OCI-LY7 (cell line): Measurements from ENCODE around the gene PHACTR2. TPM values are rescaled to one million over a fixed set of nuclear protein-coding genes. Genes with fewer than 3 reads are reported as not detected.

Source experiments
- BruUV-seq: library from RNA; stranded (reverse); fragments of 400-500 nt; replicated peaks from 2 replicates; lab custom pipeline; 2021; lab: Mats Ljungman, UMichigan
- CTCF ChIA-PET: fragments of 300-600 bp; sonication (Branson Sonifier 250); formaldehyde crosslinking; loops from one replicate; lab custom pipeline; 2022; ENCODE audit warnings: antibody characterized with exemption; ENCODE audit not compliant: unreplicated experiment; lab: Charles Lee
- POLR2A ChIA-PET: fragments of 300-600 bp; sonication (Branson Sonifier 250); formaldehyde crosslinking; loops from one replicate; lab custom pipeline; 2022; ENCODE audit warnings: antibody characterized with exemption; lab: Charles Lee
- DNase-seq: peaks from one replicate; pipeline ENCODE4 v3.0.0-alpha.2; 2015; ENCODE audit warnings: low spot score
- H2AFZ ChIP-seq: fragments of 200-600 bp; sonication (generic), shearing (Covaris generic); 2 replicates; pipeline ENCODE4 v1.6.1; 2014; ENCODE audit warnings: mild to moderate bottlenecking, antibody characterized with exemption, low read length, moderate library complexity
- H3K27ac ChIP-seq: fragments of 200-600 bp; sonication (generic); 2 replicates; pipeline ENCODE4 v1.5.1; 2014; ENCODE audit warnings: mixed run types, low read depth, mild to moderate bottlenecking, moderate library complexity, low read length, inconsistent platforms; ENCODE audit not compliant: poor library complexity, severe bottlenecking
- H3K36me3 ChIP-seq: fragments of 200-600 bp; sonication (generic); 2 replicates; pipeline ENCODE4 v1.6.1; 2014; ENCODE audit warnings: mild to moderate bottlenecking, antibody characterized with exemption, low read length, moderate library complexity, mixed read lengths; ENCODE audit not compliant: insufficient read depth
- H3K4me1 ChIP-seq: fragments of 200-600 bp; sonication (generic); 2 replicates; pipeline ENCODE4 v1.5.1; 2014; ENCODE audit warnings: mild to moderate bottlenecking, low read length; ENCODE audit not compliant: insufficient read depth, poor library complexity, severe bottlenecking
- H3K4me2 ChIP-seq: fragments of 200-600 bp; sonication (generic); 2 replicates; pipeline ENCODE4 v1.6.1; 2014; ENCODE audit warnings: mild to moderate bottlenecking, low read length
- H3K4me3 ChIP-seq: fragments of 200-600 bp; sonication (generic); 2 replicates; pipeline ENCODE4 v1.5.1; 2014; ENCODE audit warnings: mild to moderate bottlenecking, low read depth, low read length; ENCODE audit not compliant: poor library complexity, severe bottlenecking
- H3K79me2 ChIP-seq: fragments of 200-600 bp; sonication (generic); 2 replicates; pipeline ENCODE4 v1.6.1; 2016; ENCODE audit warnings: low read depth, mild to moderate bottlenecking, low read length, moderate library complexity, mixed read lengths; ENCODE audit not compliant: insufficient read depth
- H3K9me2 ChIP-seq: fragments of 200-600 bp; sonication (generic); 2 replicates; pipeline ENCODE4 v1.6.1; 2016; ENCODE audit warnings: mild to moderate bottlenecking, low read length, mixed read lengths; ENCODE audit not compliant: insufficient read depth
- H3K9me3 ChIP-seq: fragments of 200-600 bp; sonication (generic); 2 replicates; pipeline ENCODE4 v1.6.1; 2014; ENCODE audit warnings: mild to moderate bottlenecking, mixed run types, low read length, mixed read lengths
- H4K20me1 ChIP-seq: fragments of 200-600 bp; sonication (generic); 2 replicates; pipeline ENCODE4 v1.6.1; 2014; ENCODE audit warnings: mild to moderate bottlenecking, antibody characterized with exemption, low read length, moderate library complexity, mixed read lengths; ENCODE audit not compliant: insufficient read depth
- CTCF ChIP-seq: fragments of 200-600 bp; sonication (generic); conservative IDR thresholded peaks from 2 replicates; pipeline ENCODE4 v1.5.1; 2014; ENCODE audit warnings: mild to moderate bottlenecking, antibody characterized with exemption, low read length, moderate library complexity, mixed read lengths
- EZH2phosphoT487 ChIP-seq: fragments of 200-600 bp; sonication (generic); IDR thresholded peaks from 2 replicates; pipeline ENCODE4 v1.6.1; 2018; ENCODE audit warnings: low read depth, borderline replicate concordance, mild to moderate bottlenecking, mixed run types, antibody characterized with exemption, low read length, moderate library complexity, mixed read lengths
- intact Hi-C: fragments of 100-400 bp; cut with micrococcal nuclease; formaldehyde crosslinking; loops from one replicate; pipeline ENCODE4 v1.10.0; 2022; ENCODE audit not compliant: unreplicated experiment
- total RNA-seq, 2 experiments: library from RNA; depleted of rRNA in 1 of 2; stranded (reverse); fragments of >200 nt in 1 of 2; shearing (Covaris generic) in 1 of 2; gene quantifications; 2 replicates each; pipeline ENCODE4 v1.2.3, GENCODE V29; 2014 to 2022

The PHACTR2 gene
- total RNA-seq, 2 experiments from 2014 or later = 0.06 to 5.4 TPM

- H3K4me3 ChIP-seq = no peak overlapping the region
- TF ChIP-seq EZH2phosphoT487 (no peak), CTCF (no peak)
- no peaks in the 10 kb centered on the region for H4K20me1 ChIP-seq
- no peaks in the 10 kb centered on the region for H3K9me2 ChIP-seq
- intact Hi-C loops = no loop called here
- no TSS peak for BruUV-seq
- no peaks in the 10 kb centered on the region for H3K4me1 ChIP-seq
- no peak for DNase-seq
- no peaks in the 10 kb centered on the region for H3K9me3 ChIP-seq
- ChIA-PET CTCF (no interaction called here), POLR2A (no interaction called here)
- no peak overlapping the region for H3K4me2 ChIP-seq
- H3K27ac ChIP-seq = no peak overlapping the region
- H3K79me2 ChIP-seq = no peaks in the 10 kb centered on the region
- no peak overlapping the region for H2AFZ ChIP-seq
- H3K36me3 ChIP-seq = no peaks in the 10 kb centered on the region
Measured at GRCh38 chr6:143762126-143762525, 84.4 kb downstream of the PHACTR2 start.

- Histone ChIP-seq H3K4me2 (no peak overlapping the region), H2AFZ (no peak overlapping the region), H3K4me1 (no peaks in the 10 kb centered on the region), H3K36me3 (no peaks in the 10 kb centered on the region), H3K9me3 (no peaks in the 10 kb centered on the region), H3K4me3 (no peak overlapping the region), H4K20me1 (no peaks in the 10 kb centered on the region), H3K79me2 (no peaks in the 10 kb centered on the region), H3K9me2 (no peaks in the 10 kb centered on the region), H3K27ac (no peak overlapping the region)
- no peak for TF ChIP-seq EZH2phosphoT487
- BruUV-seq = no TSS peak
- no peak for DNase-seq
- ChIA-PET POLR2A (no interaction called here), CTCF (no interaction called here)
- intact Hi-C loops = no loop called here
Measured at GRCh38 chr6:143765422-143766184, 87.8 kb downstream of the PHACTR2 start.

- H3K27ac ChIP-seq = no peak overlapping the region
- DNase-seq = no peak
- no peak overlapping the region for H3K4me3 ChIP-seq
- no TSS peak for BruUV-seq
- no peaks in the 10 kb centered on the region for H3K4me1 ChIP-seq
- H3K36me3 ChIP-seq = no peaks in the 10 kb centered on the region
- intact Hi-C loops = no loop called here
- TF ChIP-seq CTCF (no peak), EZH2phosphoT487 (no peak)
- no peak overlapping the region for H2AFZ ChIP-seq
- no peaks in the 10 kb centered on the region for H3K79me2 ChIP-seq
- no peaks in the 10 kb centered on the region for H4K20me1 ChIP-seq
- POLR2A ChIA-PET = no interaction called here
- no peak overlapping the region for H3K4me2 ChIP-seq
- H3K9me3 ChIP-seq = no peaks in the 10 kb centered on the region
- H3K9me2 ChIP-seq = no peaks in the 10 kb centered on the region
- CTCF ChIA-PET = no interaction called here
Measured at GRCh38 chr6:143766185-143766553, 88.4 kb downstream of the PHACTR2 start.
